HG02763 (cell line): ENCODE data around the gene SLC38A8.

Source experiments
- ATAC-seq: cut with Tn5 transposase; IDR thresholded peaks from one replicate; pipeline ENCODE4 v1.9.1; 2021; ENCODE audit warnings: mild to moderate bottlenecking, moderate library complexity; ENCODE audit not compliant: unreplicated experiment

SLC38A8 gene

DNA sequence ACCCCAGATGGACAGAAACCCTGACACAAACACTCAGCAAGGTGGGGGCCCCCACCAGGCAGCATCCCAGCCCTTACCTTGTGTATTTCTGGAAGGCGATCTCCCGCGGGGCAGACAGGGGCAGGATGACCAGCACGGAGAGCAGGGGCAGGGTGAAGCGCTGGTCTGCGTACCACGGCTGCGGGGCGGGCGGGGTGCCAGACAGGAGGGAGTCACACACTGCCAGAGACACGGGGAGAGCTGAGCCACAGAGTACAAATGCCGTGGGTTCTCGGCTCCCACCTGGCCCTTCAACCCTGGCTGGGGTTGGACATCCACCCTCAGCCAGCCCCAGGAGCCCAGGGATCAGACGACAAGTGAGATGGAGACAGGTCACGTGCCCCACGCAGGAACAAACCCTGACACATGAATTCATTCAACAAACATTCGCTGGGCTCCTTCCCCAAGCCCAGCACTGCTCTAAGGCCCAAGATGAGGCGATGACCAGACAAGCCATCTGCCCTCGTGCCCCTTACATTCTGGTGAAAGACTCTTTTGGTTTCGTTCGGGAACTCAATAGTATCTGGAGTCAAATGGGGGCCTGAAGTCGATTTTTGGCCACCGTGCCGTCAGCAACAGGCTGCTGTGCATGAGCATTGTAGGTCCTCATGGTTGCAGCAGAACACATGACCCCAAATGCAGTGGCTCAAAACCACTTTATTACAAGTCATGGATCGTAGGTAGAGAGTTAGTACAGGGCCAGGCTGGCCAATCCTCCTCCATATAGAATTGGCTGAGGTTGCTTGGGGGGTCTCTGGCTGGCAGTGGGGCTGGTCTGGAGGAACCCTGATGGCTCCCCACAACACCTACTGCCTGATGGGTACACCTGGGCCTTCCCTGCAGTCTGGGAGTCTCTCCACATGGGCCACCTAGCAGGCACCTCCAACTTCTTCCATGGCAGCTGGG is 9.1 kb downstream of the SLC38A8 start:
- no peak for ATAC-seq

DNA sequence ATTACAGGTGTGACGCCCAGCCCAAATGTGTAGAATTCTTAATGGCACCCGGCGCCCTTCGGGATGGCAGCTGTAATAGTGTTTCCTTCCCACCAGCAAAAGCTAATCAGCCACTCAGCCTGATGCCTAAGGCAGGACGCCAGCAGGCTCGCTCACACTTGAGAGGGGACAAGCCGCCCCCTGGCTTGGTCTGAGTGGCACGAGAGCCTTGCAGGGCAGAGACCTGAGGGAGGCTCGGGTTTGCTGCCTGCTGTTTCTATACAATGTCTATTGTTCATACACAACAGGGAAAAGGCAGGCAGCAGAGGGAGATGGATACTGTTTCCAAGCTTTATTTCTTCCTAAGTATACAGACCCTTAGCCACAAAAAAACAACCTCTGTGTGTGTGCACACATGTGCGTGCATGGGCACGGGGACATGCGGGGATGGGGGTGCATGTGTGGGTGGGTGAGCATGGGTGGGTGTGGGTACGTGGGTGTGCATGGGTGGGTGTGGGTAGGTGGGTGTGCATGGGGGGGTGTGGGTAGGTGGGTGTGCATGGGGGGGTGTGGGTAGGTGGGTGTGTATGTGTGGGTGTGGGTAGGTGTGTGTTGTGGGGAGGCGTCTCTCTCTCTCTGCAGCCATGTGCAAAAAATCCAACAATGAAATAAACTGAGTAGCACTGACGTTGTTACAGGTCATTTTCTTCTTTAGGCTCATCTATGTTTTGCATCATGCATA is 10.0 kb downstream of the SLC38A8 start:
- no peak for ATAC-seq

DNA sequence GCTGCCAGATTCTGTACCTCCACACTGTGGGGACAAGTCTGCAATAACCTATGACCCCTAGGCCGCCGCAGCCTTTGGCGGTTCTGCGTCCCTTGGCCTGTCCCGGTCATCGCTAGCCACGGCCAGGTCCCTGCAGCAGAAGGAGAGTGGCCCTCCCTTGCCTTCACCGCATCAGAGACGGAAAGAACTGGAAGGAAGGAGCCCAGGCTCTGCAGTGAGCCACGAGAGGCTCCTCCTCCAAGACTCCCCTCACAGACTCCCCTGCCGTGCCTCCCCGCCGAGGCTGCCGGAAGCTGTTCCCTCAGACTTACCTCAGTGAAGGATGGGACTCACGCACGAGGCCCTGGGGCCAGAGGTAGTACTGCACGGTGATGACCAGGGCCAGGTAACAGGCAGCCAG is 11.0 kb downstream of the SLC38A8 start:
- no peak for ATAC-seq

DNA sequence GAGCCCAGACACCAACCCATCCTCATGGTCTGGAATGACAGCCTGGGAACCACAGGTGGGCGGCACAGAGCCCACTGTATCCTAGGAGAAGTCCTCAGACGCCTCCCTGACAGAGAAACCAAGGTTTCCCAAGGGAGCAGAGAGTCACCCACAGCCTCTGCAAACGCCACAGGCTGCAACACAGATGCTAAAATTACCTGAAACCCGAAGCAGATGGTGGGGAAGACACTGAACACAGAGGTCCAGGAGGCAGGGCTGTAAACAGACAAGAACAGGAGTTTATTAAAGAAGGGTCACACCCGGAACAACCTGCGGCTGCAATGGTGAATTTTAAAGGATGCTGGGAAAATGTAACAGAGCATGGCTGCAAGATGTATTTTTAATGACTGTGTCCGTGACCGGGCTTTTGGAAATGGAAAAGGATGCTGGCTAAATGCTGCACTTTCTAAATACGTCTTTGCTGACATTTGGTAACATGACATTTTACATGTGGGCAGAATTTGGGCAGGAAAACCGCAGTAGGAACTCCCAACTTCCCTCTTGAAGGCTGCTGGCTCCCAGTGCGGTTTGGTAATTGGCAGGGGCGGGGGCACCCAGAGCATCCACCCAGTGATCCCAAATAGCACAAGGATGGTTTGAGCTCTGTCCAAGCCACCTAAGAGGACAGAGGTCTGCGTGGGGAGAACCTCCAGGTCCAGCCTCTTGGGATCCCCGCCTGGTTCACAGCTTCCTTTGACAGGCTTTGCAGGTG is 13.1 kb downstream of the SLC38A8 start:
- ATAC-seq = no peak

DNA sequence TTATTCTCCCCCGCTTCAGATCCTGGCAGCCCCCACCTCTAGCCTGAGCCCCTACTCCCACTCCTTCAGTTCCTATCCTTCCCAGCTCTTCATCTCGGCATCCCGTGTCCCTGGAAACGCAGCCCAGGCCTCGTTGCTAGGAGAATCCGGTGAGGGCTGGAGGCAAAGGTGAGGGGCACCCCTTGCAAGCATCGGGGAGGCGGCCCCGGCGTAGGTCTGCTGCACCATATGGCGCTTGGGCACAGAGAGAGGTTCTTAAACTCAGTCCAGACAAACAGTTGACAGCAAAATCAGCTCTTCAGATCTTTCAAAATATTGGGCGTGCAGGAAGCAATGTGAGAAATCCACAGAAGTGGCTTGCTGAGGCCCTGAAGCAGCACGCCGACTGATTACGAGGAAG is 15.0 kb downstream of the SLC38A8 start:
- no peak for ATAC-seq

DNA sequence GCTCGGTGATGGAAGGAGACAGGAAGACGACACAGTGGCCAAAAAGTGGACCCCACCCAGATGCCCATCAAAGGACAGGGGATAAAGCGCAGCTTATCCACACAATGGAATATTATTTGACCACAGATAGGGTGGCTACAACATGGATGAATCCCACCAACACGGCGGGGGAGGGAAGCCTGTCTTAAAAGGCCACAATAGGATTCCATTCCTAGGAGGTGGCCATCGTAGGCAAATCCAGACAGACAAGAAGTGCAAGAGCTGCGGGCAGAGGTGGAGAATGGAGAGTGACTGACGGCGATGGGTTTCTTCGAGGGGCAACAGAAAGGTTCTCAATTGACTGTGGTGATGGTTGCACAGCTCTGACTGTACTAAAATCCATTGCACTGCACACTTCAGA is 16.0 kb downstream of the SLC38A8 start:
- no peak for ATAC-seq

DNA sequence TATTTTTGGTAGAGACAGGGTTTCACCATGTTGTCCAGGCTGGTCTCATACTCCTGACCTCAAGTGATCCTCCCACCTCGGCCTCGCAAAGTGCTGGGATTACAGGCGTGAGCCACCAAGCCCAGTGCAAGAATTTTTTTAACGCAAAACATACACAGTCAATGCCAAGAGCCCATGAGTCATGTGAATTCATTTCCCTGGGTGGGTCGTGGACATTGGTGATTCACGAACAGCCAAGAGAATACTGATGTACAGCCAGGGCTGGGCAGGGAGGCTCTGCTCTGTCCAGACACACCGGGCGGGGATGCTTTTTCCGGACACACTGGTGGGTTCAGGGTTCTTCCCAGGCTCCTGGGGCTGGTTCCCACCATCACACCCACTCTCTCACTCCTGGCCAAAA is 17.7 kb downstream of the SLC38A8 start:
- no peak for ATAC-seq

DNA sequence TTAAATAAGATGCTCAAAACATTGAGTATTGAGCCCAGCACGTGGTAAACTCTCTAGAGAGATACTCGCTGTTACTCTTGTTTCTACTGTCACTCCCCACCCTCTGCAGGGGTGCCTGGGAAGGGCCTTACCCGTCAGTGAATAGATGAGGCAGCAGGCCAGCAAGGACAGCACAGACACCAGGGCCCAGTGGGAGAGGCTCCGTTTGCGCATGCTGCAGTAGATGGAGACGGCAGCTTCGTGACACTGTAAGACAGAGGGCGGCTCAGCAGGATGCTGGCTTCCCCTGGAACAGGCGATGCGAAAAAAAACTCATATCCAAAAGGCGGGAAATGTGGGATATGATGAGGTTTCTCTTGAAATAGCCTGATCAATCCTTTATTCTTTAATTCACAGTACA is 20.0 kb downstream of the SLC38A8 start:
- no peak for ATAC-seq

DNA sequence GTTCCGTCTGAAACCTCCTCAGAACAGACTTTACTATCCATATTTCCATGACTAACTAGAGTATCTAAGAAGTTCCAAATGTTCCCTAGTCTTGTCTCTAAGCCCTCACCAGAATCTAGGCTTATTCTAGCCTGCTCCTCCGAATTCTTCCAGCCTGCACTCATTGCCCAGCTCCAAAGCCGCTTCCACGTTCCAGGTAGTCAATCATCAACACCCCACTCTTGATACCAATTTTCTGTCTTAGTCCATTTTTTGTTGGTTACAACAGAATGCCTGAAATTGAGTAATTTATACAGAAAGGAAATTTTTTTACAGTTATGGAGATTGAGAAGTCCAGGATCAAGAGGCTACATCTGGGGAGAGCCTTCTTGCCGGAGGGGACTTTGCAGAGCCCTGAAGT is 21.1 kb downstream of the SLC38A8 start:
- ATAC-seq = no peak

DNA sequence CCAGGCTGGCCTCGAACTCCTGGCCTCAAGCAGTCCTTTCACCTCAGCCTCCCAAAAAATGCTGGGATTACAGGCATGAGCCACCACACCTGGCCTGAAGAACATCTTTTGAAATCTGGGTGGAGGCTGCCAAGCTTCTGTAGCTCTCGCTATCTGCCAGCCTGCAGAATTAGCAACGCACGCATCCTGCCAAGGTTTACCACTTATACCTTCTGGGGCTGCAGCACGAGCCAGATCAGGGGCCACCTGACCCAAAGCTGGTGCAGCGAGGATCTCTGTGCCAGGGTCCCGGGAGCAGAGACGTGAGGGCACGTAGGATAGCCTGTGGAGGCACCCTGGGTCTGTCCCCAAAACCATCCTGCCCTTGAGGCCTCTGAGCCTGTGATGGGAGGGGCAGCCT is 22.2 kb downstream of the SLC38A8 start:
- no peak for ATAC-seq

DNA sequence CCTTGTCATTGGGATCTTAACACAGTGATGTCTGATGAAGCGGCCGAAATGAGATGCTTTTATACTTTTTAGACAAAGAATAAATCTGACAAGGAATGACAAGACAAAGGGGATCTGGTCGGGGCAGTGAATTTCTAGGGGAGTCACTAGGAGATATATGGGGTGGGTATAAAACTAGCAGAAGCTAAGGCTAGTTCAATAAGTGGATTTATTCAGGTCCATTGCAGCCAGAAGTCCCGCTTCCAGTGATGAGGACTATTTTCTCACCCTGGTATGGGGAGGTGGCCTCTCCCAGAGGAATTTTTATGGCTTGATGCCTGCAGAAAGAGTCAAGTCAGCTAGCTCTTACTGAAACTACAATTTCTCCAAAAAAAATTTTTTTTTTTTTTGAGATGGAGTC is 23.9 kb downstream of the SLC38A8 start:
- no peak for ATAC-seq

DNA sequence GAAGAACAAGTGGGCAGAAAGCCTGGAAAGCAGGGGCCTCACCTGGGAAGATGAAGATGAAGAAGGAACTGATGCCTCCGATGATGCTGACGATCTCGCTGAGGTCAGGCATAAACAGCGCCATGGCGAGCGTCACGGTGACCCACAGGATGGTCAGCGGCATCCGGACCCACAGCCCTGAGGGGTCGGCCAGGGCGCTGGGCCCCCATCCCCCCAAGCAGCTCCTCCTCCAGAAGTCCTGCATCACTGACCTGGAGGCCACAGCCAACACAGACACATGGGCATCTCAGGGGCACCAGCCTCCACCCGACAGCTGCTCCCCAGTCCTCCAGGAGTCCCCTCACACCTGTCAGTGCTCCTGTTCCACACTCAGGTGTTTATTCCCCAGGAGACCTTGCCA is 26.1 kb downstream of the SLC38A8 start:
- no peak for ATAC-seq

DNA sequence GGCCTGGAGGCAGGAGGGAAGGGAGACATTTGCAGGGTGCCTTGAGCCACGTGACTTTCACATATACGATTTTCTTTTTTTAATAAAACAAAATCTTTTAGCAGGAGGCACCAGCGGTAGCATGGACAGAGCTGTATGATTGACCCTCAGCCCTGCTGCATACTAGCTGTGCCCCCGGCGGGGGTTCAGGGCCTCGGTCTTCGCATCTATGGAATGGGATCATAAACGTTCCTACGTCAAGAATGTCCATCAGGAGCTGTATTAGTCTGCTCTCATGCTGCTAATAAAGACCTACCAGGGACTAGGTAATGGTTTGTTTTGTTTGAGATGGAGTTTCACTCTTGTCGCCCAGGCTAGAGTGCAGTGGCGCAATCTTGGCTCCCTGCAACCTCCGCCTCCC is 27.2 kb downstream of the SLC38A8 start:
- no peak for ATAC-seq

DNA sequence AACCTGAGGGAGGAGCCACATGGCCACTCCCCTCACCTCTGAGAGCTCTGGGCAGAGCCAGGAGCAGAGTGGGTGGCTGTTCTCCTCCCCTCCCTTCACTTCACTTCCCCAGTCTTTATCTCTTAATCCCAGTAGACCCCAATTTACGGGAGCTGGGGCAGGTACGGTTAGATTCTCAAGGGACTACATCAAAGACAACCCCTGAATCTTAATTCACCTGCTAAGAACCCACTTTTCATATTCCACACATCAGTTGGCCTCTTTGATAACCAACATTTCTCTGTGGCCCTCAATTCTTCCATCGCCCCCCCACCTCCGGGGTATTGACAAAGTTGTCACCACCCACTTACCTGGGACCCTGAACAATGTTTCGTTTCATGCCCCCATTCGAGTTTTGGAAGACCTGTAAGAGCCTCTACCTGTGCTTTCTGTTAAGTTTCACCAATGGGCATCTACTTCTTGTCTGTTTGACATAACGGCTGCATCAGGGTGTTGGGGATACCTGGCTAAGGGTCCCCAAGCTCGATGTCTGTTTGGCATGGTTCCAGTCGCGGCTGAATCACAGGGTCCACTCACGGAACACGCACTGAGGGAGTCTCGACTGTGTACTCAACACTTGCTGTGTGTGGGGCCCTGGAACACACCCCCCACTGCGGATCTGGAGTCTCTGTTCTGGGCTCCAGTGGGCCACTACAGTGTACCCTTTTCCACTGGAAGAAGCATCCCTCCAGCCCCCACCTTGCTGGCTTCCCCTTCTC is 27.8 kb downstream of the SLC38A8 start:
- ATAC-seq = no peak

DNA sequence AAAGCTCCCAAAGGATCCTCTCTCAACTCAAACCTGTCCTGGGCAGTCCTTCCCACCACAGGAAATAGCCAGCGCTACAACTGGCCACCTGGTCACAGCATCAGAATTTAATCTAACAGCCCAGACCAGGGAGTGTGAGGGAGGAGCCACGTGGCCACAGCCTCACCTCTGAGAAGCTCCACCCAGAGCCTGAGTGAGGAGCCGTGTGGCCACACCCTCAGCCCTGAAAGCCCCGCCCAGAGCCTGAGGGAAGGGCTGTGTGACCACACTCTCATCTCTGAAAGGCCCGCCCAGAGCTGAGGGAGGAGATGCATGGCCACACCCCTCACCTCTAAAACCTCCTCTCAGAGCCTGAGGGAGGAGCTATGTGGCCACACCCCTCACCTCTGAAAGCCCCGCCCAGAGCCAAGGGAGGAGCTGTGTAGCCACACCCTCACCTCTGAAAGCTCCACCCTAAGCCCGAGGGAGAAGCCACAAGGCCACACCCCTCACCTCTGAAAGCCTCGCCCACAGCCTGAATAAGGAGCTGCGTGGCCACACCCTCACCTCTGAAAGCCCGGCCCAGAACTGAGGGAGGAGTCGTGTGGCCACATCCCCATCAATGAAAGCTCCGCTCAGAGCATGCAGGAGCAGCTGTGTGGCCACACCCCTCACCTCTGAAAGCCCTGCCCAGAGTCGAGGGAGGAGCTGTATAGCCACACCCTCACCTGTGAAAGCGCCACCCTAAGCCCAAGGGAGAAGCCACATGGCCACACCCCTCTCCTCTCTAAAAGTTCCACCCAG is 28.6 kb downstream of the SLC38A8 start:
- ATAC-seq = peak; percentile 68

DNA sequence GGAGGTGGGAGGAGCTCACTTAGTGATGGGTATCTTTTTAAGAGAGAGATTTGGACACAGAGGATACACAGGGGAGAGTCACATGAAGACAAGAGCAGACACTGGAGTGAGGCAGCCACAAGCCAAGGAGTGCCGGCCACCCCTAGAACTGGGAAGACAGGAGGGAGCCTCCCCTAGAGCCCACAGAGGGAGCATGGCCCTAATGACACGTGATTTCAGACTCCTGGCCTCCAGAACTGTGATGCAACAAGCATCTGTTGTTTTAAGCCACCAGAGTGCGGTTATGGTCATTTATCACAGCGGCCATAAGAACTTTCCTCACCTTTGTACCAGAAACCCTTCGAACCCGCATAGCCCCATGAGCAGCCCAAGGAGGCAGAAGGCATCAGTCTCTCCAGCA is 33.3 kb downstream of the SLC38A8 start:
- ATAC-seq = no peak

DNA sequence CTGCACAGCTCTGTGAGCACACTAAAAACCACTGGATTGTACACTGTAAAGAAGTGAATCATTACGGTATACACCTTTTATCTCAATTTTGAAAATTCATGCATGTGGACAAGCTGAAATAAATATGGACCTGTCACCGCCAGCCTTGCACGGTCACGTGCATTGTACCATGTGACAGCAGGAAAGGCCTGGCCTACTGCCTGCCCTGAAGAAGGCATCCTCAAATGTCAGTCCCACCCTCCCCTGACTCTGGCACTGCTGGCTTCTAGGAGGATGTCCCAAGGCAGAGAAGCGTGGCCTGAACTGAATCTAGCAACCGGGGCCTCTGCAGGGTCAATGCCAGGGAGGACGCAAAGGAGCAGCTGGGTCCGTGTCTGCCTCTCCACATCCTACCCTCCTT is 34.6 kb downstream of the SLC38A8 start:
- ATAC-seq = no peak

DNA sequence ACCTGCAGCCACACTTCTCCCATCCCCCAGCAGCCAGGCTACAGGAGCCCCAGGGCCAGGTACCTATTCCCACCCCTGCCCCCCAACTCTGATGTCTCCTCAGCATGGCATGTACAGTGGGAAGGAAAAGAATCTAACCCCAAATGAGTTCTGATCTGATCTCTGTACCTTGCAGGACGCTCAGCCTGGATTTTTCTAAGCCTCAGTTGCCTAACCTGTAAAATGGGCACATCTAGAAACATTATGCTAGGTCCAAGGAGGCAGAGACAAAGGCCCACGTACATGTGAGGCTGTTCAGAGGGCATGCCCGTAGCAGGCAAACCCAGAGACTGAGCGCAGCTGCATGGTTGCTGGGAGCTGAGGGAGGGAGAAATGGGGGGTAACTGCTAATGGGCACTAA is 35.1 kb downstream of the SLC38A8 start:
- no peak for ATAC-seq

DNA sequence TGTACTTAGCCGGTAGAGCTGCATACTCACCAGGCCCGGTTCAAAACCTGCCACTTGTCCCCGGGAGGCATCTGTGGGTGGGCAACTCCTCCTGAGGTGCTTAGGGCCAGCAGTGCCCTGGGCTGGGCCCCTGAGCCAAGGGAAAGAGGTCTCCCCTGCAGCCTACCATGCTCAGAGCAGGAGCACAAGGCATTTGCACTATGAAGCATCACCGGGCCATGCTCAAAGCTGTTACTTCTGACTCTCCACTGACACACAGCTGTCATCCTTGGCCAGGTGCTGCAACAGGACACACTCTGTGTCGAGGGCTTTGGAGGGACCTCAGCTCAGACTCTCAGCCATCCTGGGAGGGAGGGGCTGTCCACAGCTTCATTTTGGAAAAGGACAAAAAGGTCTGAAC is 37.2 kb downstream of the SLC38A8 start:
- ATAC-seq = no peak

DNA sequence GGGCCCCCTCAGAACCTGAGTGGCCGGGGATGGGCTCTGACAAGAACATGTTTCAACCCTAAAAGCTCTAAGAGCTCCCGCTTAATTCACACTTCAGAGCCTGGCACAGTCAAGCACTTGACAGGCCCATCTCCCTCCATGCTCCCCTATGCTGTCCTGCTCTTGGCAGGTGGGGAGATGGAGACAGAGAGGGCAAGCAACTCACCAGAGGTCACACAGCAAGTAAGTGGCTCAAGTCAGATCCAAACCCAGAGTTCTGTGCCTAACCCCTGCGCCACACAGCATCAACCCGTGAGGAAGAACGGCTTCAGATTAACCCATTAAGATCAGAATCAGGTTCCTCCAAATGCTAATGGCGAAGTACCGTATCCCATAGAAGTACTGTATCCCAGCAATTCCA is 38.2 kb downstream of the SLC38A8 start:
- ATAC-seq = no peak
